Measurements from ENCODE around the gene ATXN1.
"Not testable (repeated sequence)": the region's sequence is repeated elsewhere in the genome, so short reads cannot be mapped to it uniquely, and the experiment has no call there.

The ATXN1 gene

DNA sequence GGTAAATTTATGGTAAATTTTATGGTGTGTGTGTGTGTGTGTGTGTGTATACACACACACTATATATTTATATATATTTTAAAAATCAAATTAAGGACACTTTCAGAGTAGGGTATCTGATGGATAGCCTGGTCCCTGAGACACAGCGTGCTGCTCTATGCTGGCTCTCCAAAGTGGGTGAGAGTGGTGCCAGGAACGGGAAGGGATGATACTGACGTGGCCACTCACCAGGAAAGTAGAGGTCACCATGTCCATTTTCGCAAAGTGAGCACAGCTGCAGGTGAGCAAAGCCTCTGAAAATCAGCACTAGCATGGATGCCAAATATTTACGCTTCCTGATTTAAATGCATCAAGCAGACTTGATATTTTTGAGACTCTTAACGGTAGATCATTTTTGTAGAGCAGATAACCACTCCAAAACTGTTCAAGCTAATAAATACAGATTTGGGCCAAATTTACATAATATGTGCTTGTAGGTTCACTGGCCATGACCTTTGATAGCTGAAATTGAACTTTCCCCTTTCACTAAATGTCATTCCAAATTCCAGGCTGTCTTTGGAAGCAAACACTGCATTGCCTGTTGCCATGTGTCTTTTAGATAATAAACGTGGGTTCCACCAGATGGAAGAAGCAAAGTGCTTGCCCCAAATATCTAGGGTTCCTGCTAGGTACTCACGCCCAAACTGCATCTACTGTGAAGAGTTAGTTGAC lies 116.6 kb downstream of the ATXN1 start:
- no peak for DNase-seq (ENCODE audit: low read depth)

- DNase-seq (ENCODE audit: low read depth) = peak; percentile 86
These were observed 121.4 kb downstream of the ATXN1 start for GRCh38 chr6:16639684-16640480.

GRCh38 chr6:16637635-16638034 lies 123.6 kb downstream of the ATXN1 start:
- peak; percentile 25 for DNase-seq (ENCODE audit: low read depth)

DNA sequence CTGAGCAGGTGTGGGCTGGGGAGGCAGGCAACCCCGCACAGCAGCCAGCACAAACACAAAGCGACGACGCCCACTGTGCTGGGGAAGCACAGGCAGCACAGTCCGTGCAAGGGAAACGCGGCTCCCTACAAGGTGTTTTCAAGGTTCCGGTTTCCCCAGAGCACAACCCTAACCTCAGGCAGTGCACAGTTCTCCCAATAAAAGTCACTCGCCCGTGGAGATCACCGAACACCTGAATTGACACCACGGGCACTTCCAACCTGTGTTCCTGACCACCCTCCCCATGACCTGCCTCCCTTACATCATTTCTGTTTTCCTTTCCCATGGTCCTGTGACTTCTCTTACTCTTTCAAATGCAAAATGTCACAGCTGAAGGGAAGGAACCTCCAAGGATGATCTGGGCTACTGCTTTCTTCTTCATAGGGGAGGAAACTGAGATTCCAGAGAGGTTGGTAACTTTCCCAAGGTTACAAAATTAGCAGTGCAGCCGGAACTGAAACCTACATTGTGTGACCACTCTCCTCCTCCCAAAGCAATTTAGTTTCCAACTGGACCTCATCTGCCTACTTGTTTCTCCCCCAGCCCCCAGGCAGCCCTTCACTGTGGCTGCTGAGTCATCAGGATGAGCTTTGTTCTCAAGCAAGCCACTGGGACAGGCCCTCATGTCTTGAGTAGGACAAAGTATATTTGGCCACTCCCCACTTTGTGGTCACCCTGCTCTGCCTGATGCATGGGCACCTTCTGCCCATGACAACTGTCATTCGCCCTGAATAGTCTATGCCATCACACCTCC lies 125.3 kb downstream of the ATXN1 start:
- DNase-seq (ENCODE audit: low read depth) = peak; percentile 67

- DNase-seq (ENCODE audit: low read depth) = no peak
These were observed 125.9 kb downstream of the ATXN1 start for GRCh38 chr6:16635291-16635809.

DNA sequence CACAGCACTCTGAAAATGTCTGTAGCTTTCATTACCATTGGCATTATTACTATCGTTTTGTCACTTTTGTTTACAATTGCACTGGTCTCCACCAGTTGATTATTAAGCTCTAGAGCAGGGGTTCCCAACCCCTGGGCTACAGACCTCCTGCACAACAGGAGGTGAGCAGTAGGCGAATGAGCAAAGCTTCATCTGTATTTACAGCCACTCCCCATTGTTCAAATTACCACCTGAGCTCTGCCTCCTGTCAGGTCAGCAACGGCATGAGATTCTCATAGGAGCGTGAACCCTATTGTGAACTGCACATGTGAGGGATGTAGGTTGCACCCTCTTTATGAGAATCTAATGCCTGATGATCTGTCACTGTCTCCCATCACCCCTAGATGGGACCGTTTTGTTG lies 126.4 kb downstream of the ATXN1 start:
- no peak for DNase-seq (ENCODE audit: low read depth)

DNA sequence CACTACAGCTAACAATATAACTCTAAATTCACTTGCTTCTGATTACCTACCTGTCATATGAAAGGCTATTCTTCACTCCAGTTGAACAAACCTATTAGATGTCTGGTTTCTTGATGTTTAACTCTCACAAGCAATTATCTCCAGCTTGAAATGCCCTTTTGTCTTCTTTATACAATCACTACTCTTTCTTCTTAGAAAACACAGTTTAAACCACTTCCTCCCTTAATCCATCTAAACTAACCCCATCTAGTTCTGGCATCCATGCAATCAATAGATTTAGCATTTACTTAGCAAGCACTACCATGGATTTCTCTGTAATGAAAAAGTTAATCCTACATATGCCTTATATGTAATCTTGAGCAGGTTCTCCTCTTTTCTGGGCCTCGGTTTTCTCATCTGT lies 127.3 kb downstream of the ATXN1 start:
- DNase-seq (ENCODE audit: low read depth) = no peak

- DNase-seq (ENCODE audit: low read depth) = no peak
These were observed 127.8 kb downstream of the ATXN1 start for GRCh38 chr6:16633465-16633864.

DNA sequence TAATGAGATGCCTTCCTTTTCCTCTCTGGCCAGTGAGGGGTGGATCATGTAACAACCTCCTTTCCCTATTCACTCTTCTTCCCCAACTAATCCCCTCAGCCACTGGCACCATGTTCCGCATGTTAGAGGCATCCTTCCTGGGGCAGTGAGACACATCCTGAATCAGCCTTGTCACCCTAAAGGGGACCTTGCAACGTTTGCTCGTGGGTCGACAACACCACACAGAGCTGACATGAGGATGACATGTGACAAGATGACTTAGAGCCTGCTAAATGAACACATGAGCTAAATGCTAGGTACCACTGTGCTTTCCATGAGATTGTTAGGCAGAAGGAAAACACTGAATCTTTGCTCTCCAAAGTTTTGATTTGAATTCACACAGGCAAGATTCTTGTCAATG lies 129.2 kb downstream of the ATXN1 start:
- DNase-seq (ENCODE audit: low read depth) = no peak

DNA sequence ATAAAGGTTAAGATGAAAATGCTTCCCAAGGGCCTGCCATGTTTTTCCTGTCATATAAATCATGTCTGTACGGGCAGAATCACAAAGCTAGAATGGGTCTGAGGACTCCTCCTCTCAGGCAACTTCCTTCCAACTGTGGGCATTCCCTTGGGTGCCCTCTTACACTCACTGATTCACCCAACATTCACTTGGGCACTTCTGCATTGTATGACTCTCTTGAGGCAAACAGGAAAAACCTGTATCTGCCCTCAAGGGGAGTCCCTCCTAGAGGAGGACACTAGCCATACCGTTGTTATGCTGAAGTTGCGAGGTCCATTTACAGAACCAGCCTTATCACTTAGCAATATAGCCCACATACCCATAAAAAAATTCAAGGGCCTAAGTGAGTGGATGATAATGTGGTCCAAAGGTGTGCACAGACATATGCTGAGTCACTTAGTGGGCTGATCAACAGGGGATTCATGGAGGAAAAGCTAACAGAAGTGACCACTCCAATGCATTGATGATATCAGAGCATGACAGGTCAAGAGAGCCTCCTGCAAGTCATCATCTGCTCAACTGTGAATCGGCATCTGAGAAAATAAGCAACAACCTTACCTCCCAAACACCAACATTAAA lies 131.1 kb downstream of the ATXN1 start:
- DNase-seq (ENCODE audit: low read depth) = no peak

DNA sequence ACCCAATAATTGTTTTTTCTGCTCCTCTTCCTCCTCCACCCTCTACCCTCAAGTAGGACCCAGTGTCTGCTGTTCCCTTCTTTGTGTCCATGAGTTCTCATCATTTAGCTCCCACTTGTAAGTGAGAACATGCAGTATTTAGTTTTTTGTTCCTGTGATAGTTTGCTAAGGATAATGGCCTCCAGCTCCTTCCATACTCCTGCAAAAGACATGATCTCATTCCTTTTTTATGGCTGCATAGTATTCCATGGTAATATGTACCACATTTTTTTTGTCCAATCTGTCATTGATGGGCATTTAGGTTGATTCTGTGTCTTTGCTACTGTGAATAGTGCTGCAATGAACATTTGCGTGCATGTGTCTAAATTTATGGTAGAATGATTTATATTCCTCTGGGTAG lies 132.7 kb downstream of the ATXN1 start:
- DNase-seq (ENCODE audit: low read depth) = not testable (repeated sequence)

DNA sequence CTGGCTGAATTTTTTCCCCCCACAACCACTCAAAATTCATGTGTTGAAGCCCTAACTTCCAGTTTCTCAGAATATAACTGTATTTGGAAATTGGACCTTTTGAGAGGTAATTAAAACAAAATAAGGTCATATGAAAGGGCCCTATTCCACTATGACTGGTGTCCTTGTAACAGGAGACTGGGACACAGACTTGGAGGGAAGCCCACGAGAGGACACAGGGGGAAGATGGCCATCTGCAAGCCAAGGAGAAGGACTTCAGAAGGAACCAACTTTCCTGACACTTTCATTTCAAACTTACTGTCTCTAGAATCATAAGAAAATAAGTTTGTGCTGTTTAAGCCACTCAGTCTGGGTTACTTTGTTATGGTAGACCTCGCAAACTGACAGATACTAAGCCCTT lies 134.6 kb downstream of the ATXN1 start:
- DNase-seq (ENCODE audit: low read depth) = no peak

GRCh38 chr6:16625291-16626265 lies 135.7 kb downstream of the ATXN1 start:
- DNase-seq (ENCODE audit: low read depth) = no peak

- no peak for DNase-seq (ENCODE audit: low read depth)
These were observed 136.5 kb downstream of the ATXN1 start for GRCh38 chr6:16624636-16625290.

DNA sequence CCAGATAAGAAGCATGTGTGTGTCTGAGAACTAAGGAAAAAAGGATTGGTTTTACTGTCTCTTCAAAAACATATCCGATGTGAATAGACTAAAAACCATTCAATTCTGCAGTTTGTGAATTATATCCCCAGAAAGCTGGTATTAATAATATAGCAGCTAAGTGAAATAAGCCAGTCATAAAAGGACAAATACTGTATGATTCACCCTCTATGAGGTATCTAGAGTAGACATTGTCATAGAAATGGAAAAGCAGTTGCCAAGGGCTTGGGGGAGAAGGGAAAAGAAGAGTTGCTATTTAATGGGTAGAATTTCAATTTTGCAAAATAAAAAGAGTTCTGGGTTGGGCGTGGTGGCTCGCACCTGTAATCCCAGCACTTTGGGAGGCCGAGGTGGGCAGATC lies 137.5 kb downstream of the ATXN1 start:
- DNase-seq (ENCODE audit: low read depth) = no peak

GRCh38 chr6:16623029-16623653 lies 138.1 kb downstream of the ATXN1 start:
- DNase-seq (ENCODE audit: low read depth) = peak; percentile 69

- no peak for DNase-seq (ENCODE audit: low read depth)
These were observed 139.1 kb downstream of the ATXN1 start for GRCh38 chr6:16622193-16622592.

DNA sequence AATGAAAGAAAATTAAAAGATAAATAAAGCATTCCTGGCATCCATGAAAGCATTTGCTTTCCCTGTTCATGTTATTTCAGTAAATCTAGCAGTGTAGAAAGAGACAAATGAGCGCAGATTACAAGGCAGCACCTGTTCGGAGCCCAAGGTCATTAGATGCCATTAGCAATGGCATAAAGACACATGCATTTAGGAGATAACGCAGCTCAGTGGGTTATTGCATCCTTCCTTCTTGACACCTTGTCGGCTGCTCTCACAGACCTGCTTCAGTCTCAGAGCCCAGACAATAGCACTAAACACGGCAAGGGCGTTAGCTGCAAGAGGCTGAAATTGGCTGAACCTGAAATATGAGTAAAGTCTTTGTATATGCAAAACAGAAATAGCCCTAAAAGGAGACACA lies 140.3 kb downstream of the ATXN1 start:
- DNase-seq (ENCODE audit: low read depth) = no peak

GRCh38 chr6:16619777-16620176 lies 141.5 kb downstream of the ATXN1 start:
- no peak for DNase-seq (ENCODE audit: low read depth)

- DNase-seq (ENCODE audit: low read depth) = no peak
These were observed 142.3 kb downstream of the ATXN1 start for GRCh38 chr6:16618962-16619361.

All from iris pigment epithelial cell (primary cell).